LNCAP (cell line): ENCODE data around the gene LRP1B.

ENCODE experiments used
- TF ChIP-seq, protein P1 (sequence below): fragments of 450-650 bp; IDR thresholded peaks from 2 replicates; pipeline ENCODE4 v1.5.1; 2017; ENCODE audit warnings: mild to moderate bottlenecking

The LRP1B gene

GRCh38 chr2:140687825-140688224, 1443.0 kb downstream of the LRP1B start:
- TF ChIP-seq, protein P1, sequence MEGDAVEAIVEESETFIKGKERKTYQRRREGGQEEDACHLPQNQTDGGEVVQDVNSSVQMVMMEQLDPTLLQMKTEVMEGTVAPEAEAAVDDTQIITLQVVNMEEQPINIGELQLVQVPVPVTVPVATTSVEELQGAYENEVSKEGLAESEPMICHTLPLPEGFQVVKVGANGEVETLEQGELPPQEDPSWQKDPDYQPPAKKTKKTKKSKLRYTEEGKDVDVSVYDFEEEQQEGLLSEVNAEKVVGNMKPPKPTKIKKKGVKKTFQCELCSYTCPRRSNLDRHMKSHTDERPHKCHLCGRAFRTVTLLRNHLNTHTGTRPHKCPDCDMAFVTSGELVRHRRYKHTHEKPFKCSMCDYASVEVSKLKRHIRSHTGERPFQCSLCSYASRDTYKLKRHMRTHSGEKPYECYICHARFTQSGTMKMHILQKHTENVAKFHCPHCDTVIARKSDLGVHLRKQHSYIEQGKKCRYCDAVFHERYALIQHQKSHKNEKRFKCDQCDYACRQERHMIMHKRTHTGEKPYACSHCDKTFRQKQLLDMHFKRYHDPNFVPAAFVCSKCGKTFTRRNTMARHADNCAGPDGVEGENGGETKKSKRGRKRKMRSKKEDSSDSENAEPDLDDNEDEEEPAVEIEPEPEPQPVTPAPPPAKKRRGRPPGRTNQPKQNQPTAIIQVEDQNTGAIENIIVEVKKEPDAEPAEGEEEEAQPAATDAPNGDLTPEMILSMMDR, result no peak

- TF ChIP-seq, protein P1, result no peak
Observed at GRCh38 chr2:140683658-140684057, 1447.2 kb downstream of the LRP1B start.

DNA sequence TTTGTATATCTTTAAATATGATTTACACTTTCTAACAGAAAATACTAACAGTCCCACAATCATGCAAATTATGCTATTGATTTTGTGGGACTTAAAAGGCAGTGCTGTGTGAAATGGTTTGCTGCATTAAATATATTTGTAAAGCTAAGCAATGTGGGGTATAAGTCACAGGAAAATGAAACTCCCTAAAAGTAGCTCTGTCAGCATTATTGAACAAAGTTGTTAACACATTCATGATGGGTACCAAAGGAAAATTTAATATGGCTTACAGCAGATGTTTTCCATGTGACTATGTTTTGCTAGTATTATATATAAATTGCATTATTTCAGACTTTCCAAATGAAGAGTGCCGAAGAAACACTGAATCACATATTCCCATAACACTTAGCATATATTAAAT, 1450.0 kb downstream of the LRP1B start:
- TF ChIP-seq, protein P1, result no peak

DNA sequence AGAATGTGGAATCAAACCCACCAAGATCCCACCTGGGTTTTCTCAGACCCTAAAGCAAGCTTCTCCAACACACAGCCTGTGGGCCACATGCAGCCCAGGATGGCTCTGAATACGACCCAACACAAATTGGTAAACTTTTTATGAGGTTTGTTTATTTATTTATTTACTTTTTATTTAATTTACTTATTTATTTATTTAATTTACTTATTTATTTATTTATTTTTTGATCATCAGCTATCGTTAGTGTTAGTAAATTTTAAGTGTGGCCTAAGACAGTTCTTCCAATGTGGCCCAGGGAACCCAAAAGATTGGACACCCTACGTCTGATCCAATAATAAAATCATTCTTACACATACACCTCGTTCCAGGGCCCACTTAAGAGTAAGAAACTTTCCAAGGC, 1451.1 kb downstream of the LRP1B start:
- TF ChIP-seq, protein P1, result no peak

DNA sequence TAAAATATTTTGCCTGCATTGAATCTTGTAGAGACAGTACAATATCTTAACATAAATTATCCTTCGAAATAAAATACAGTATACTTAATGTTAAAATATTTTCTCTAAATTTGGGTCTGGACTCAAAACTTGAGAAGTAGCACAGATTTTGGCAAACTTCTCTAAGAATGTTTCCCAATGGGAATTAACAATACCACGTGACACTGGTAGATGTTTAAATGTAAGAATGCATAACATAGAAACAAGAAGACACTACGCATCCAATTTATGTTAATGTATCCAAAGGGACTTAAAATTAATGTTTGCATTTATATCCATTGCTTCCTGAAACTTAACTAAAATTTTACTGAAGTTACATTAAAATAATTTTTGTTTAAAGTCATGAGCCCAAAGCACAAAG, 1460.9 kb downstream of the LRP1B start:
- TF ChIP-seq, protein P1, result no peak

DNA sequence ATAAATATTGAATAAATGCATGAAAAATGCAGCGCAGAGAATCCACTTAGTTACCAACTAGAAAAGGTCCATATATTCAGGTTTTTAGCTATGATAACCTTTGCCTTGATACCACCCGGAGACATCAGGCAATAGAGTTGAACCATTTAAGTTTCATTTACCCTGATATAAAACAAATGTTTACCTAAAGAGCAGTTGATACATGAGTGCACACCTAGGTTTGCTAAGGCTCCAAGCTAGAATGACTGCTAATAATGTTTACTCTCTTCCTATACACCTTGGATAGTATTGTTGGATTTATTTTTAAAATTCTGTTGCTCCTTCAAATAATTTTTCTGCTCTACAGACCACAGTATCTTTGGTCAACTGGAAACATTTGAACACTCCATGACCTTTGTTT, 1463.6 kb downstream of the LRP1B start:
- TF ChIP-seq, protein P1, result no peak

DNA sequence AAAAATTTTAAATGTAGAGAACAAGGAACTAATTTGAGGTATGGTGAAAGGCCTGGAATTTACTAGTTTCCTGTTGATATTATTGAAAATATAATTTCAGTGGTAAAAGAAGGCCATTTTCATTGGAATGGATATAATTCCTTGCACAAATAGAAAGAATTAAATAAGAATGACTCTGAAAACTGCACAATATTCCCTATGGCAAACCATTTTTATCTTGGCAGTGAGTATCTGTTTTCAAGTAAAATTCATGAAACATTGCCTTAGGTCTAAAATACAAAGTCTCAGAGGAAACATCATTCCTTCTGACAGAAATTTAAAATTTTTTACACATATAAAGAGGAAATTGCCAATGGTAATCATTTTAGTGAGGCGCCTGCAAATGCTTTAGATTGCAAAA, 1468.3 kb downstream of the LRP1B start:
- TF ChIP-seq, protein P1, result no peak
